Left lung (tissue), 14 donors: ENCODE results near the gene COX19. TPM values are rescaled to one million over a fixed set of nuclear protein-coding genes. Genes with fewer than 3 reads are reported as not detected.

Experiments
- ATAC-seq: fragments of 200-7000 bp; cut with Tn5 transposase; one replicate; pipeline ENCODE4 v1.9.1; 2020; ENCODE audit warnings: moderate library complexity
- DNase-seq, 4 donors: peaks; one replicate each; pipeline ENCODE4 v3.0.0-alpha.2; 2013 to 2020
- H3K27ac ChIP-seq, 2 donors: fragments of 200-600 bp; sonication (generic) in 1 of 2; one replicate each; pipeline versions ENCODE4 v1.5.0 to v1.8.0; 2020 to 2021
- H3K27me3 ChIP-seq, 2 donors: fragments of 200-600 bp; sonication (generic) in 1 of 2; one replicate each; pipeline versions ENCODE4 v1.5.0 to v1.8.0; 2020 to 2021
- H3K36me3 ChIP-seq, 2 donors: fragments of 200-600 bp; sonication (generic) in 1 of 2; one replicate each; pipeline versions ENCODE4 v1.5.0 to v1.8.0; 2020 to 2021
- H3K4me1 ChIP-seq, 2 donors: fragments of 200-600 bp; one replicate each; pipeline ENCODE4 v1.8.0; 2021
- H3K4me3 ChIP-seq, 2 donors: fragments of 200-600 bp; sonication (generic) in 1 of 2; one replicate each; pipeline versions ENCODE4 v1.5.0 to v1.8.0; 2020 to 2021; ENCODE audit warnings: mild to moderate bottlenecking in 1 of 2
- H3K9me3 ChIP-seq, 2 donors: fragments of 200-600 bp; sonication (generic) in 1 of 2; one replicate each; pipeline versions ENCODE4 v1.5.0 to v1.8.0; 2020 to 2021
- intact Hi-C, 2 donors: fragments of 100-400 bp; cut with DNase I; formaldehyde crosslinking; loops; one replicate each; pipeline versions ENCODE4 v1.11.2 to v1.14.2; 2022
- long read RNA-seq, 12 donors: library from polyadenylated mRNA in 2 of 12; unstranded in 2 of 12; transcript quantifications; one replicate each; pipeline ENCODE4 v2.0.0 and lab custom pipeline, GENCODE V29; 2019 to 2026
- polyA plus RNA-seq, 6 donors: library from polyadenylated mRNA; unstranded; fragments of 120-200 nt; gene quantifications; one replicate each; pipeline ENCODE4 v1.2.1, GENCODE V29; 2013; ENCODE audit not compliant: insufficient read length in 6 of 6
- total RNA-seq, 2 donors: library from RNA; stranded (reverse); fragmentation: NEBNext Ultra II Directional; extraction: Animal tissue kit (Norgen Biotek cat#: 25700); gene quantifications; one replicate each; pipeline ENCODE4 v1.2.1, GENCODE V29; 2021
- TF ChIP-seq, protein P1 (sequence below), 2 donors: fragments of 200-600 bp; sonication (generic) in 1 of 2; IDR thresholded peaks; one replicate each; pipeline versions ENCODE4 v1.5.0 to v1.8.0; 2021; ENCODE audit warnings: antibody characterized with exemption in 2 of 2
- donor health status: DM: no; HTN: yes; CAD: no.
- donor health status: DM: no; HTN: no; CAD: no.

The COX19 gene, protein sequence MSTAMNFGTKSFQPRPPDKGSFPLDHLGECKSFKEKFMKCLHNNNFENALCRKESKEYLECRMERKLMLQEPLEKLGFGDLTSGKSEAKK
- total RNA-seq (10 to 100 TPM in 1 of 2 donors, 1 to 10 TPM in 1; 9.1 to 10.8 TPM), polyA plus RNA-seq (10 to 100 TPM; 13.1 to 18.1 (median 16.7) TPM)
- long read RNA-seq, donor 1, transcript COX19-201 (3 exons, 3,666 nt), result major isoform, 9 of 18 reads
- long read RNA-seq, donor 1, partial matches to known transcripts, result 0 of 18 reads
- long read RNA-seq, donor 1, other reads (novel, unspliced or antisense), result 6 of 18 reads
- long read RNA-seq, donor 2, transcript COX19-201 (3 exons, 3,666 nt), result major isoform, 9 of 11 reads
- long read RNA-seq, donor 2, partial matches to known transcripts, result 0 of 11 reads
- long read RNA-seq, donor 2, other reads (novel, unspliced or antisense), result 0 of 11 reads
- long read RNA-seq, donor 3, transcript COX19-201 (3 exons, 3,666 nt), result major isoform, 8 of 9 reads
- long read RNA-seq, donor 3, partial matches to known transcripts, result 0 of 9 reads
- long read RNA-seq, donor 3, other reads (novel, unspliced or antisense), result 0 of 9 reads
- long read RNA-seq, donor 4, transcript COX19-201 (3 exons, 3,666 nt), result major isoform, 7 of 16 reads
- long read RNA-seq, donor 4, partial matches to known transcripts, result 3 of 16 reads
- long read RNA-seq, donor 4, other reads (novel, unspliced or antisense), result 4 of 16 reads
- long read RNA-seq, donor 5, transcript COX19-201 (3 exons, 3,666 nt), result major isoform, 10 of 12 reads
- long read RNA-seq, donor 5, partial matches to known transcripts, result 0 of 12 reads
- long read RNA-seq, donor 5, other reads (novel, unspliced or antisense), result 0 of 12 reads
- long read RNA-seq, donor 6, transcript COX19-201 (3 exons, 3,666 nt), result major isoform, 12 of 14 reads
- long read RNA-seq, donor 6, partial matches to known transcripts, result 0 of 14 reads
- long read RNA-seq, donor 6, other reads (novel, unspliced or antisense), result 0 of 14 reads
- long read RNA-seq, donor 7, transcript COX19-201 (3 exons, 3,666 nt), result major isoform, 5 of 23 reads
- long read RNA-seq, donor 7, partial matches to known transcripts, result 14 of 23 reads
- long read RNA-seq, donor 7, other reads (novel, unspliced or antisense), result 0 of 23 reads
- long read RNA-seq, donor 8, transcript COX19-201 (3 exons, 3,666 nt), result major isoform, 9 of 10 reads
- long read RNA-seq, donor 8, partial matches to known transcripts, result 0 of 10 reads
- long read RNA-seq, donor 8, other reads (novel, unspliced or antisense), result 0 of 10 reads
- long read RNA-seq, donor 9, result 0 reads
- long read RNA-seq, donor 10, transcript COX19-201 (3 exons, 3,666 nt), result major isoform, 11 of 16 reads
- long read RNA-seq, donor 10, partial matches to known transcripts, result 1 of 16 reads
- long read RNA-seq, donor 10, other reads (novel, unspliced or antisense), result 4 of 16 reads
- long read RNA-seq, donor 11, transcript COX19-201 (3 exons, 3,666 nt), result major isoform, 13 of 13 reads
- long read RNA-seq, donor 11, partial matches to known transcripts, result 0 of 13 reads
- long read RNA-seq, donor 11, other reads (novel, unspliced or antisense), result 0 of 13 reads
- long read RNA-seq, donor 12, partial matches to known transcripts, result 0 of 5 reads
- long read RNA-seq, donor 12, other reads (novel, unspliced or antisense), result 0 of 5 reads

DNA sequence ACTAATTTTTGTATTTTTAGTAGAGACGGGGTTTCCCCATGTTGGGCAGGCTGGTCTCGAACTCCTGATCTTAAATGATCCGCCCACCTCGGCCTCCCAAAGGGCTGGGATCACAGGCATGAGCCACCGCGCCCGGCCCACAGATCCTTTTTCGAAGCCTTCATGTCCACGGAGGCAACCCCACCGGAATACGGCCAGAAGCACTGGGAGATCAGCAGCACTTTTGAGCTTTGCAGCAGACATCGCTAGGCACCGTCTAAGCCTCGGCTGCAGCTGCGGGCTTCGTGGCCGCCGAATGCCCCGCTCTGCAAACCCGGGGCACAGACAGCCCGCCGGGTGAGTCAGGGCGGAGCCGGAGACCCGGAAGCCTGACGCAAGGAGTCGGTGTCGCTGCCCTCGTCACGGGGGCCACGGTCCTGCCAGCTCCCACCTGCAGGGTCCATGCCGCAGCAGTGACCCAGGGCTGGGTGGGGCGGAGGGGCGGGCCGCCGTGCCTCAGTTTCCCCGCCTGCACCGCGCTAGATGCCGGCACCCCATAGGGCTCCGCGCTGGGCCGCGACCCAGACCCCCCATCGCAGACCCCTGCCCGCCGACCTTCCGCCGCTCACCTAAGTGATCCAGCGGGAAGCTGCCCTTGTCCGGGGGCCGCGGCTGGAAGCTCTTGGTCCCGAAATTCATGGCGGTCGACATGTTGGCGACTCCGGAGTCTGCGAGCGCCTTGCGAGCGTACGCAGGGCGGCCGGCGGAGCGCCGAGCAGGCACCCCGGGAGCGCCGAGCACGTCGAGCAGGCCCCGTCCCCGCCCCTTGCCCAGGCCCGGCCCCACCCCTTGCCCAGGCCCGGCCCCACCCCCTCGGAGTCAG lies at the start of gene COX19:
Gene COX19, minus strand, starts transcription at position 730 of the 862 bp plus-strand sequence. Its CDS starts 40 bp downstream, at position 690.
- H3K4me1 ChIP-seq, result peaks cover 17 to 35% of the 10 kb centered on the region in 2 donors
- intact Hi-C loops, result no loop called here

DNA sequence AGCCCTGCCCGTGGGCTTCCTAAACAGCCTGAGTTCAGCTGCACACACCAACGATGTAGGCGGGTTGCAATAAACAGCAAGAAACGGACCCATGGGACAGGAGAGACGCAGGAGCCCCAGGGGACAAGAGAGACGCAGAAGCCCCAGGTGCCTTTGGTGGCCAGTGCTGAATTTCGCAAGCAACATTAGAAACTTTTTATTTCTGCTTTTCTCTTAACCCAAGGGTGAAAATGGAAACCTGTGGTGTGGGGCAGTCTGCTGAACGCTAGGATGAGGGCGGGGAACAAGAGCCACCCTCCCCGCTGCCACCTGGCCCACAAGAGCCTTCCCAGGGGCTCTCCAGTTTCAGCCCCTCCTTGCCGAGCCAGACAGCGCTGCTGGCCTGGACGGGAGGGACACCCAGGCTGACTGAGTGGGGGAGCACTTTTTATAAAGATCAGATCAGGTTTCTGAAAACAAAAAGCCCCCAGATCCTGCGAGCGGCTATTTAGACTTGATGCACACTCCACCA lies 49.0 kb upstream of the COX19 start:
- TF ChIP-seq, protein P1, sequence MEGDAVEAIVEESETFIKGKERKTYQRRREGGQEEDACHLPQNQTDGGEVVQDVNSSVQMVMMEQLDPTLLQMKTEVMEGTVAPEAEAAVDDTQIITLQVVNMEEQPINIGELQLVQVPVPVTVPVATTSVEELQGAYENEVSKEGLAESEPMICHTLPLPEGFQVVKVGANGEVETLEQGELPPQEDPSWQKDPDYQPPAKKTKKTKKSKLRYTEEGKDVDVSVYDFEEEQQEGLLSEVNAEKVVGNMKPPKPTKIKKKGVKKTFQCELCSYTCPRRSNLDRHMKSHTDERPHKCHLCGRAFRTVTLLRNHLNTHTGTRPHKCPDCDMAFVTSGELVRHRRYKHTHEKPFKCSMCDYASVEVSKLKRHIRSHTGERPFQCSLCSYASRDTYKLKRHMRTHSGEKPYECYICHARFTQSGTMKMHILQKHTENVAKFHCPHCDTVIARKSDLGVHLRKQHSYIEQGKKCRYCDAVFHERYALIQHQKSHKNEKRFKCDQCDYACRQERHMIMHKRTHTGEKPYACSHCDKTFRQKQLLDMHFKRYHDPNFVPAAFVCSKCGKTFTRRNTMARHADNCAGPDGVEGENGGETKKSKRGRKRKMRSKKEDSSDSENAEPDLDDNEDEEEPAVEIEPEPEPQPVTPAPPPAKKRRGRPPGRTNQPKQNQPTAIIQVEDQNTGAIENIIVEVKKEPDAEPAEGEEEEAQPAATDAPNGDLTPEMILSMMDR (IDR thresholded peaks at IDR 0.05), result no peak
- Histone ChIP-seq H3K9me3 (peaks cover 0 to 6% of the 10 kb centered on the region in 2 donors), H3K36me3 (peaks cover 0 to 21% of the 10 kb centered on the region in 2 donors), H3K27me3 (peaks cover 0 to 11% of the 10 kb centered on the region in 2 donors), H3K27ac (no peak overlapping the region), H3K4me3 (no peak overlapping the region), H3K4me1 (peaks cover 9 to 26% of the 10 kb centered on the region in 2 donors)
- intact Hi-C loops, result no loop called here
- ATAC-seq, result no peak
- DNase-seq, result no peak

More for the DNA sequence above, at the start of gene COX19:
- Histone ChIP-seq H3K4me3 (peak within 1 kb of the TSS; percentile 89 to 100), H3K36me3 (peaks cover 6 to 31% of the 10 kb centered on the region in 2 donors), H3K27ac (peak within 1 kb of the TSS; percentile 91 to 95), H3K9me3 (no peaks in the 10 kb centered on the region), H3K27me3 (no peaks in the 10 kb centered on the region)
- ATAC-seq (peak; percentile 99), DNase-seq (peak; percentile 83 to 97 (median 92))
- TF ChIP-seq, protein P1 (IDR thresholded peaks at IDR 0.05), result no peak

DNA sequence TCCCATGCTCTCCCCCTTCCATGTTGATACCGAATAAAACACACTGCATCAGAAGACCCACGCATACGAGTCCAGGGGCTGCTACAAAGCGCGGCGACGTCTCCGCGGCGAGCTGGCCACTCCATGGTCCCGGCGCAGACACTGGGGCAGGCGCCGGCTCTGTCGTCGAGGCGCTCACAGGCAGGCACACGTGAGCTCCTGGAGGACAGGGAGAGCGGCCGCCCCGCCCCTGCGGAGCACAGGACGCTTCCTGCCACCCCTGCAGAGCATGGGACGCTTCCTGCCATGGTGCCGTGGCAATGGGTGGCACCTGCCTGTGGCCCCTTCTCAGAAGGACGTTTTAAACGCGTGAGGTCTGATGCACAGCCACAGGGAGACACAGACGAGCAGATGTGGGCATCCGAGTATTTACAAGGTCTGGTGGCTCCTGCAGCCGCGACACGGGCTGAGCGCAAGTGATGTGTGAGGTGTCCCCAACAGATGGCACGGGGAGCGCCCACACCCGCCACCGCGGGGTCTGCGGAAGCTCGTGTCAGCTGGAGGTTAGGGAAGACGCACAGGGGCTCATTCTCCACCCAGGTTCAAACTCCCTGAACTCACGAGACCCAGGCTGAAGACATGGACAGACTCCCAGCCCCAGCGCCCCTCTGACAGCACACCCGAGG lies 47.6 kb upstream of the COX19 start:
- intact Hi-C loops, result no loop called here
- Histone ChIP-seq H3K27me3 (peaks cover 0 to 8% of the 10 kb centered on the region in 2 donors), H3K4me3 (no peak overlapping the region), H3K9me3 (peaks cover 0 to 6% of the 10 kb centered on the region in 2 donors), H3K4me1 (peaks cover 4 to 20% of the 10 kb centered on the region in 2 donors), H3K27ac (no peak overlapping the region), H3K36me3 (peaks cover 0 to 24% of the 10 kb centered on the region in 2 donors)
- TF ChIP-seq, protein P1 (IDR thresholded peaks at IDR 0.05), result no peak
- DNase-seq (peak in 1 of 4 donors; percentile 69), ATAC-seq (no peak)
